AG09309 (cell line): ENCODE results near the gene KRTAP5-8.

Experiments used
- DNase-seq: peaks from one replicate; pipeline ENCODE4 v3.0.0-alpha.2; 2010; ENCODE audit warnings: low read depth
- H3K4me3 ChIP-seq: 2 replicates; pipeline ENCODE4 v1.5.1; 2011; ENCODE audit warnings: mild to moderate bottlenecking, low read depth, low read length, moderate library complexity; ENCODE audit not compliant: control insufficient read depth
- CTCF ChIP-seq: IDR thresholded peaks from 2 replicates; pipeline ENCODE4 v1.5.1; 2011; ENCODE audit warnings: mild to moderate bottlenecking, low read depth, low read length, inconsistent platforms; ENCODE audit not compliant: insufficient read depth, control insufficient read depth; ENCODE audit errors: missing control alignments

Gene KRTAP5-8

DNA sequence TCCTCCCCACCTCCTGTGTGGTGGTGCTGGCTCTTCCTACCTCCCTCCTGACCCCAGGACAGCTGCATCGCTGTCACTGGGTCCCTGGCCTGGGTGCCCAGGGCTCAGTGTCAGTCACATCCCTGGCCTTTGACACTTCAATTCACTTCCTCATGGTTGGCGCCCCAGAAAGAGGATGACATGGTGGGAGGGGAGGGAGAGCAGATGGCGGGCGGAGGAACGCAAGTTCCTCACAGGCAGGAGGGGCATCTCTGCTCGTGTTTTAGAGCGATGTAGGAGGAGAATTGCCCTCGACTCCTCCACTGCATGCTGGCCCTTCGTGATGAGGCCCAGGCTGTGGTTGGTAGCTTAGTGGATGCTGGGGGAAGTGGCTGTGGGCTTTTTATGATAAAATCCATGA lies 45.9 kb upstream of the KRTAP5-8 start:
- TF ChIP-seq CTCF, result no peak
- no peak for DNase-seq
- H3K4me3 ChIP-seq, result no peak overlapping the region

DNA sequence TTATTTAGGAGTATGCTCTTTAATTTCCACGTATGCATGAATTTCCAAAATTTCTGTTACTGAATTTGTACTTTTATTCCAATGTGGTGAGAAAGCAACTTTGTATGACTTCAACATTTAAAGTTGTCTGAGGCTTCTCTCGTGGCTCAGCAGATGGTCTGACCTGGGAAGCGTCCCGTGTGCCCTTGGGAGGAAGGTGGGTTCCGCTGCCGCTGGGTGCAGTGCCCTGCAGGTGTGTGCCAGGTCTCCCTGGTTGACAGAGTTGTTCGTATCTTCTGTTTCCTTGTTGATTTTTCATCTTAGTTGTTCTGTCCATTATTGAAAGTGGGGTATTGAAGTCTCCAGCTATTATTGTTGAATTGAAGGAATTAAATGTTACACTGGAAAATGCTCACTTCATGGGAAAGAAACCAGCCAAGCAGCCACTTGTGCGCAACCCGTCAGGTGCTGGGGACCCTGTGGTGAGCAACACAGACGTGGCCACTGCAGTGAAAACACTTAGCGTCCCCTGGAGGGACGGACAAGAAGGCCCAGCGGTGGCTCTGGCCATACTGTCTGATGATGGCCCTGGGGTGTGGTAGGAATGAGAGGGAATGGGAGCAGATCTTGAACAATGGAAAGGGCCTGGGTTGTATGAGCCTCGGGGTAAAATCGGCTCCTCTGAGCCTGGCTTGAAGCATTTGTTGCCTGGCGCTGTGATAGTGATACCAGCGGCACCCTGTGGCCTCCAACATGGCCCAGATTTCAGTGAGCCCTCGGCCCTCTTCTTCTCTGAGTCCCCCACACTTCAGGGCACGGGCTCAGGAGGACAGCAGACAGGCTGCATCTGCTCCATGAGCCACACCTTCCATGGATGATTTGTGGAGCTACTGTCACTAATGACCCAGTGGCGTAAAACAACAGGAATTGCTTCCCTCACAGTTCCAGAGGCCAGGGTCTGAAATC lies 42.3 kb upstream of the KRTAP5-8 start:
- TF ChIP-seq CTCF, result no peak

GRCh38 chr11:71496421-71496820 lies 41.4 kb upstream of the KRTAP5-8 start:
- H3K4me3 ChIP-seq, result no peak overlapping the region
- no peak for DNase-seq
- TF ChIP-seq CTCF, result no peak

More for the DNA sequence above, 42.3 kb upstream of the KRTAP5-8 start:
- no peak overlapping the region for H3K4me3 ChIP-seq
- no peak for DNase-seq

DNA sequence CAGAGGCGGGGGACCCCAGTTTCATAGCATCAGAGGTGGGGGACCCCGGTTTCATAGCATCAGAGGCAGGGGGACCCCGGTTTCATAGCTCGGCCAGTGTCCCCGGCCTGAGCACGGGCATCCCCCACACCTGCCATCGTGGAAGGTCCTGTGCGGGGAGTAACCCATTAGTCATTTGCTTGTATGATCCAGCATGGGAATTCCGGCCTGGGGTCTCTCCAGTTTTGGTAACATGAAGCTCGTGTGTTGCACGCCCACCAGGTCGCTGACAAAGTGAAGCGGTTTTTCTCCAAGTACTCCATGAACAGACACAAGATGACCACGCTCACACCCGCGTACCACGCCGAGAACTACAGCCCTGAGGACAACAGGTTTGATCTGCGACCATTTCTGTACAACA lies 39.7 kb upstream of the KRTAP5-8 start:
- no peak overlapping the region for H3K4me3 ChIP-seq
- no peak for DNase-seq
- no peak for TF ChIP-seq CTCF

- no peak for TF ChIP-seq CTCF
- H3K4me3 ChIP-seq, result no peak overlapping the region
- no peak for DNase-seq
These were observed 38.7 kb upstream of the KRTAP5-8 start for GRCh38 chr11:71499125-71499524.

- H3K4me3 ChIP-seq, result no peak overlapping the region
- DNase-seq, result no peak
- TF ChIP-seq CTCF, result no peak
These were observed 38.3 kb upstream of the KRTAP5-8 start for GRCh38 chr11:71499546-71499945.

- no peak overlapping the region for H3K4me3 ChIP-seq
- TF ChIP-seq CTCF, result no peak
- no peak for DNase-seq
These were observed 37.2 kb upstream of the KRTAP5-8 start for GRCh38 chr11:71500601-71501021.
